H9 (cell line): ENCODE results near the gene FEM1C. TPM values are rescaled to one million over a fixed set of nuclear protein-coding genes. Genes with fewer than 3 reads are reported as not detected.

Experiments used
- DNase-seq: peaks from one replicate; pipeline ENCODE4 v3.0.0-alpha.2; 2017
- H2AFZ ChIP-seq: one replicate; pipeline ENCODE4 v1.6.1; 2013; ENCODE audit warnings: mild to moderate bottlenecking, low read length, control low read depth, moderate library complexity
- H2AK5ac ChIP-seq: 2 replicates; pipeline ENCODE4 v1.6.1; 2013; ENCODE audit warnings: low read length, control low read depth, mixed read lengths; ENCODE audit not compliant: insufficient read length
- H2BK120ac ChIP-seq: one replicate; pipeline ENCODE4 v1.6.1; 2013; ENCODE audit warnings: low read depth, mild to moderate bottlenecking, low read length, control low read depth, inconsistent platforms; ENCODE audit not compliant: poor library complexity, severe bottlenecking
- H2BK12ac ChIP-seq: 2 replicates; pipeline ENCODE4 v1.6.1; 2013; ENCODE audit warnings: low read length, control low read depth, mixed read lengths, low read depth; ENCODE audit not compliant: insufficient read length
- H2BK15ac ChIP-seq: 2 replicates; pipeline ENCODE4 v1.6.1; 2013; ENCODE audit warnings: low read depth, low read length, control low read depth
- H2BK20ac ChIP-seq: one replicate; pipeline ENCODE4 v1.6.1; 2013; ENCODE audit warnings: low read depth, mild to moderate bottlenecking, low read length, control low read depth, inconsistent platforms; ENCODE audit not compliant: poor library complexity, severe bottlenecking
- H2BK5ac ChIP-seq: 2 replicates; pipeline ENCODE4 v1.6.1; 2013; ENCODE audit warnings: low read length, control low read depth, mixed read lengths; ENCODE audit not compliant: insufficient read length
- H3K14ac ChIP-seq: 2 replicates; pipeline ENCODE4 v1.6.1; 2013; ENCODE audit warnings: low read length, control low read depth; ENCODE audit not compliant: insufficient read depth
- H3K18ac ChIP-seq: 2 replicates; pipeline ENCODE4 v1.6.1; 2013; ENCODE audit warnings: low read depth, mild to moderate bottlenecking, mixed read lengths, low read length, control low read depth; ENCODE audit not compliant: insufficient read length
- H3K23ac ChIP-seq: 2 replicates; pipeline ENCODE4 v1.6.1; 2013; ENCODE audit warnings: low read length, control low read depth, mixed read lengths, low read depth; ENCODE audit not compliant: insufficient read length
- H3K23me2 ChIP-seq: 2 replicates; pipeline ENCODE4 v1.6.1; 2013; ENCODE audit warnings: low read depth, mild to moderate bottlenecking, mixed read lengths, low read length, control low read depth; ENCODE audit not compliant: insufficient read length, poor library complexity, severe bottlenecking
- H3K27ac ChIP-seq: 2 replicates; pipeline ENCODE4 v1.5.1; 2013; ENCODE audit warnings: low read length, control low read depth, mixed read lengths, low read depth; ENCODE audit not compliant: insufficient read length
- H3K27me3 ChIP-seq: 2 replicates; pipeline ENCODE4 v1.6.1; 2013; ENCODE audit warnings: low read length, control low read depth, inconsistent platforms; ENCODE audit not compliant: insufficient read depth
- H3K4ac ChIP-seq: 2 replicates; pipeline ENCODE4 v1.6.1; 2013; ENCODE audit warnings: low read depth, mild to moderate bottlenecking, control low read depth, inconsistent platforms, low read length, moderate library complexity
- H3K4me1 ChIP-seq: 2 replicates; pipeline ENCODE4 v1.6.1; 2013; ENCODE audit warnings: low read length, control low read depth, inconsistent platforms; ENCODE audit not compliant: insufficient read depth
- H3K4me2 ChIP-seq: 2 replicates; pipeline ENCODE4 v1.6.1; 2013; ENCODE audit warnings: low read length, control low read depth, mixed read lengths; ENCODE audit not compliant: insufficient read length, insufficient read depth
- H3K56ac ChIP-seq: 2 replicates; pipeline ENCODE4 v1.6.1; 2013; ENCODE audit warnings: low read depth, mild to moderate bottlenecking, mixed read lengths, low read length, control low read depth; ENCODE audit not compliant: insufficient read length
- H3K79me1 ChIP-seq: 2 replicates; pipeline ENCODE4 v1.6.1; 2013; ENCODE audit warnings: low read depth, mild to moderate bottlenecking, moderate library complexity, low read length, control low read depth, inconsistent platforms; ENCODE audit not compliant: insufficient read depth, poor library complexity, severe bottlenecking
- H3K79me2 ChIP-seq: 2 replicates; pipeline ENCODE4 v1.6.1; 2013; ENCODE audit warnings: low read length, control low read depth, inconsistent platforms; ENCODE audit not compliant: insufficient read depth
- H3K9ac ChIP-seq: 2 replicates; pipeline ENCODE4 v1.6.1; 2013; ENCODE audit warnings: low read length, control low read depth, mixed read lengths; ENCODE audit not compliant: insufficient read length; ENCODE audit errors: extremely low read depth
- H3K9me3 ChIP-seq: one replicate; pipeline ENCODE4 v1.6.1; 2013; ENCODE audit warnings: low read depth, low read length, inconsistent platforms; ENCODE audit not compliant: control insufficient read depth
- H3T11ph ChIP-seq: one replicate; pipeline ENCODE4 v1.6.1; 2013; ENCODE audit warnings: mild to moderate bottlenecking, low read length, control low read depth, inconsistent platforms
- H4K20me1 ChIP-seq: one replicate; pipeline ENCODE4 v1.6.1; 2013; ENCODE audit not compliant: control insufficient read depth, insufficient read length, insufficient read depth
- H4K5ac ChIP-seq: 2 replicates; pipeline ENCODE4 v1.6.1; 2013; ENCODE audit warnings: low read depth, mild to moderate bottlenecking, mixed read lengths, low read length, control low read depth; ENCODE audit not compliant: insufficient read length
- H4K8ac ChIP-seq: replicated peaks from 2 replicates; pipeline ENCODE4 v1.6.1; 2013; ENCODE audit warnings: low read length, control low read depth, mixed read lengths, low read depth; ENCODE audit not compliant: insufficient read length
- H4K91ac ChIP-seq: 2 replicates; pipeline ENCODE4 v1.6.1; 2013; ENCODE audit warnings: low read depth, mild to moderate bottlenecking, moderate library complexity, mixed read lengths, low read length, control low read depth; ENCODE audit not compliant: insufficient read length
- H3K27ac Mint-ChIP-seq, 3 experiments: 2 replicates in 2 of 3; 3 replicates in 1 of 3; pipeline ENCODE4 v1.8.0; 2020 to 2021; ENCODE audit warnings: mixed read lengths in 3 of 3, mild to moderate bottlenecking in 1 of 3, moderate library complexity in 1 of 3
- H3K27me3 Mint-ChIP-seq: 2 replicates; pipeline ENCODE4 v1.8.0; 2021; ENCODE audit warnings: low read depth, mild to moderate bottlenecking, moderate library complexity, mixed read lengths
- H3K36me3 Mint-ChIP-seq, 3 experiments: 2 replicates in 2 of 3; 3 replicates in 1 of 3; pipeline ENCODE4 v1.8.0; 2020 to 2021; ENCODE audit warnings: low read depth in 3 of 3, mixed read lengths in 3 of 3; ENCODE audit not compliant: insufficient read depth in 1 of 3
- H3K4me1 Mint-ChIP-seq, 2 experiments: 2 replicates each; pipeline ENCODE4 v1.8.0; 2020; ENCODE audit warnings: mixed read lengths in 2 of 2
- H3K4me3 Mint-ChIP-seq, 2 experiments: 2 replicates in 1 of 2; 3 replicates in 1 of 2; pipeline ENCODE4 v1.8.0; 2020 to 2021; ENCODE audit warnings: mild to moderate bottlenecking in 2 of 2, mixed read lengths in 2 of 2, moderate library complexity in 1 of 2
- H3K9me3 Mint-ChIP-seq, 2 experiments: 2 replicates in 1 of 2; 3 replicates in 1 of 2; pipeline ENCODE4 v1.8.0; 2020; ENCODE audit warnings: mild to moderate bottlenecking in 2 of 2, mixed read lengths in 2 of 2, moderate library complexity in 1 of 2
- CTCF ChIP-seq: fragments of 200-600 bp; sonication (generic); conservative IDR thresholded peaks from 3 replicates; pipeline ENCODE4 v1.8.0; 2021; ENCODE audit warnings: antibody characterized with exemption, mild to moderate bottlenecking
- WGBS: extraction: QIAGEN DNeasy Blood & Tissue Kit; methylation state at CpG from one replicate; pipeline ENCODE4 v1.1.7; 2013; ENCODE audit warnings: missing lambda C conversion rate, low lambda C conversion rate, mixed read lengths; ENCODE audit not compliant: insufficient read length; ENCODE audit errors: extremely low coverage; 5-methylcytosine and 5-hydroxymethylcytosine counted together
- total RNA-seq: library from RNA; stranded (reverse); gene quantifications from 2 replicates; pipeline ENCODE4 v1.2.1, GENCODE V29; 2021

Gene FEM1C
- total RNA-seq, 1 experiment from 2014 or later = 15.2 TPM

DNA sequence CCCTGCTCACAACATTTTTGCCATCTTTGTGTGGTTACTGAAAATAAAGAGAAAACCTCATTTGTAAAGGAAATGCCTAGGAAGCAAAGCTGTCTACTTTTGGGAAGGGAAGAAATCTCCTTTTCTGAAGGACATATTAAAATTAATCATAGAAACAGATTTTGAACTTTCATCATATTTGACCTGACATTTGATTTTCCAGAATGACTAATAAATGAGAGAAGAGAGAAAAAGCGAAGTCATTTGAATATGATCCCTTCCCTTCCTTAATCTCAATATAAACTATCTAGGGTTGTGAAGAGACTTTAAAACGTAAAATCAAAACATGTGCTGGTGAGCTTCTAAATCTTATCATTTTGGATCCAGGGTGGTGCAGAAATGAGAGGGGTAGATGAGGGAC is 66.3 kb downstream of the FEM1C start:
- Mint-ChIP-seq H3K27ac (no peak overlapping the region), H3K36me3 (no peaks in the 10 kb centered on the region; a peak in 1 of 7 replicates), H3K27me3 (no peaks in the 10 kb centered on the region; the same call in 1 of the 2 replicates), H3K9me3 (no peaks in the 10 kb centered on the region), H3K4me1 (no peaks in the 10 kb centered on the region), H3K4me3 (no peak overlapping the region)
- no peak overlapping the region for H3T11ph ChIP-seq
- no peak overlapping the region for H2AFZ ChIP-seq
- no peaks in the 10 kb centered on the region for H4K20me1 ChIP-seq
- no peak overlapping the region for H2BK20ac ChIP-seq
- H2BK5ac ChIP-seq = no peak overlapping the region
- H3K18ac ChIP-seq = no peak overlapping the region
- no peak overlapping the region for H3K4me2 ChIP-seq
- no peak for TF ChIP-seq CTCF
- H2BK15ac ChIP-seq = no peak overlapping the region
- no peak overlapping the region for H3K4ac ChIP-seq
- H3K27ac ChIP-seq = no peak overlapping the region
- no peak overlapping the region for H2BK12ac ChIP-seq
- H3K27me3 ChIP-seq = no peaks in the 10 kb centered on the region
- no peak for DNase-seq
- no peak overlapping the region for H2BK120ac ChIP-seq
- no peaks in the 10 kb centered on the region for H3K9me3 ChIP-seq
- H2AK5ac ChIP-seq = no peak overlapping the region
- no peak overlapping the region for H3K23ac ChIP-seq
- H3K9ac ChIP-seq = no peak overlapping the region
- H4K5ac ChIP-seq = no peak overlapping the region
- H3K79me1 ChIP-seq = no peaks in the 10 kb centered on the region
- no peaks in the 10 kb centered on the region for H3K23me2 ChIP-seq
- no CpG with 5 or more reads among the region's 2 CpGs for WGBS
- no peak overlapping the region for H3K56ac ChIP-seq
- no peak overlapping the region for H4K91ac ChIP-seq
- H3K79me2 ChIP-seq = no peaks in the 10 kb centered on the region
- no peak overlapping the region for H4K8ac ChIP-seq
- H3K14ac ChIP-seq = no peak overlapping the region
- H3K4me1 ChIP-seq = no peaks in the 10 kb centered on the region
